Tibial artery (tissue), 4 donors: ENCODE data around the gene UNC79.

Experiments used
- DNase-seq, 2 donors: peaks; one replicate each; pipeline ENCODE4 v3.0.0-alpha.2; 2019
- H3K27ac ChIP-seq, 2 donors: fragments of 200-600 bp; sonication (generic) in 1 of 2; 1 replicate in 1 of 2; 2 replicates in 1 of 2; pipeline ENCODE4 v1.5.1; 2018 to 2019; ENCODE audit warnings: mild to moderate bottlenecking in 1 of 2
- H3K27me3 ChIP-seq, 2 donors: fragments of 200-600 bp; sonication (generic) in 1 of 2; one replicate each; pipeline versions ENCODE4 v1.5.1 to v1.6.0; 2016 to 2019
- H3K36me3 ChIP-seq, 3 donors: fragments of 200-600 bp; sonication (generic) in 2 of 3; one replicate each; pipeline ENCODE4 v1.5.1; 2016 to 2019; ENCODE audit warnings: mild to moderate bottlenecking in 2 of 3
- H3K4me1 ChIP-seq, 4 donors: fragments of 200-600 bp; sonication (generic) in 2 of 4; 1 replicate in 3 of 4; 2 replicates in 1 of 4; pipeline ENCODE4 v1.5.1; 2016 to 2019
- H3K4me3 ChIP-seq, 2 donors: fragments of 200-600 bp; sonication (generic) in 1 of 2; 1 replicate in 1 of 2; 2 replicates in 1 of 2; pipeline ENCODE4 v1.5.1; 2018 to 2019; ENCODE audit warnings: mild to moderate bottlenecking in 2 of 2
- H3K9me3 ChIP-seq, 3 donors: fragments of 200-600 bp; sonication (generic) in 1 of 3; one replicate each; pipeline ENCODE4 v1.5.1; 2016 to 2019
- CTCF ChIP-seq, 2 experiments: fragments of 200-600 bp in 1 of 2; fragments of 450-650 bp in 1 of 2; IDR thresholded peaks; one replicate each; pipeline ENCODE4 v1.5.1; 2017 to 2019; ENCODE audit warnings: antibody characterized with exemption in 2 of 2, mild to moderate bottlenecking in 1 of 2, moderate library complexity in 1 of 2
- intact Hi-C: fragments of 100-400 bp; cut with DNase I; formaldehyde crosslinking; loops from one replicate; pipeline ENCODE4 v1.15.0; 2023; ENCODE audit warnings: low total_unique reads

Gene UNC79

GRCh38 chr14:93683226-93683625 lies 252.5 kb downstream of the UNC79 start:
- intact Hi-C loops = no loop called here
- no peaks in the 10 kb centered on the region for H3K4me1 ChIP-seq
- no peaks in the 10 kb centered on the region for H3K9me3 ChIP-seq
- no peak for TF ChIP-seq CTCF (IDR thresholded peaks at IDR 0.05)
- H3K4me3 ChIP-seq = no peak overlapping the region
- peaks cover 0 to 2% of the 10 kb centered on the region in 2 donors for H3K27me3 ChIP-seq
- H3K27ac ChIP-seq = no peak overlapping the region
- DNase-seq = no peak
- H3K36me3 ChIP-seq = no peaks in the 10 kb centered on the region

- peaks cover 0 to 6% of the 10 kb centered on the region in 2 donors for H3K27me3 ChIP-seq
- no peak overlapping the region for H3K27ac ChIP-seq
- H3K9me3 ChIP-seq = no peaks in the 10 kb centered on the region
- intact Hi-C loops = no loop called here
- no peak for TF ChIP-seq CTCF (IDR thresholded peaks at IDR 0.05)
- no peak for DNase-seq
- no peak overlapping the region for H3K4me3 ChIP-seq
- H3K4me1 ChIP-seq = no peaks in the 10 kb centered on the region
- H3K36me3 ChIP-seq = no peaks in the 10 kb centered on the region
Observed at GRCh38 chr14:93685121-93685895, 254.6 kb downstream of the UNC79 start.

GRCh38 chr14:93686268-93686667 lies 255.5 kb downstream of the UNC79 start:
- DNase-seq = no peak
- no peak for TF ChIP-seq CTCF (IDR thresholded peaks at IDR 0.05)
- Histone ChIP-seq H3K9me3 (no peaks in the 10 kb centered on the region), H3K27me3 (peaks cover 0 to 6% of the 10 kb centered on the region in 2 donors), H3K4me3 (no peak overlapping the region), H3K36me3 (no peaks in the 10 kb centered on the region), H3K4me1 (no peaks in the 10 kb centered on the region), H3K27ac (no peak overlapping the region)
- intact Hi-C loops = no loop called here

DNA sequence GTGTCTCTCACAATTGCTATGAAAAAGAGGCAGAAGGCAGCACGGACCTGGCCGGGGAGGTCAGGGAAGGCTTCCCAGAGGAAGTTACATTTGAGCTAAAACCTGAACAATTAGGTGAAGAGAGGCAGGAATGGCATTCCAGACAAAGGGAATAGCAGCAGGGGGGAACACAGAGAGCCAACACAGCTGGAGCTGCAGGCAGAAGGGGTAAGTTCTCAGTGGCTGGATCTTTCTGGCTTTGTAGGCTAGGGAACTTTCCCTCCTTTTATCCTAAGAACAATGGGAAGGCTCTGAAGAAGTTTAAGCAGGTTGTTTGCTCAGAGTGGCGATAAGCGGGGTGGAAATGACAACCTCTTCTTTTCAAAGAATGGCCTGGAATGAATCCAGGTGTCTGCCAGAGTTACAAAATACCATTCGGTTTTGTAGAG lies 257.5 kb downstream of the UNC79 start:
- no peaks in the 10 kb centered on the region for H3K4me1 ChIP-seq
- no peaks in the 10 kb centered on the region for H3K9me3 ChIP-seq
- no peaks in the 10 kb centered on the region for H3K36me3 ChIP-seq
- H3K4me3 ChIP-seq = no peak overlapping the region
- H3K27ac ChIP-seq = no peak overlapping the region
- DNase-seq = no peak
- intact Hi-C loops = no loop called here
- peaks cover 0 to 6% of the 10 kb centered on the region in 2 donors for H3K27me3 ChIP-seq
- TF ChIP-seq CTCF (IDR thresholded peaks at IDR 0.05) = no peak

GRCh38 chr14:93688820-93689219 lies 258.1 kb downstream of the UNC79 start:
- H3K4me1 ChIP-seq = no peaks in the 10 kb centered on the region
- no peak for DNase-seq
- H3K36me3 ChIP-seq = no peaks in the 10 kb centered on the region
- no peak overlapping the region for H3K27ac ChIP-seq
- H3K27me3 ChIP-seq = peaks cover 0 to 6% of the 10 kb centered on the region in 2 donors
- H3K9me3 ChIP-seq = no peaks in the 10 kb centered on the region
- TF ChIP-seq CTCF (IDR thresholded peaks at IDR 0.05) = no peak
- intact Hi-C loops = no loop called here
- H3K4me3 ChIP-seq = no peak overlapping the region
